K562 (cell line): Measurements from ENCODE around the gene GATAD2B. TPM values are rescaled to one million over a fixed set of nuclear protein-coding genes. Genes with fewer than 3 reads are reported as not detected.

Experiments used
- CBX3 ChIP-seq, 2 experiments: IDR thresholded peaks; 1 replicate in 1 of 2; 2 replicates in 1 of 2; pipeline ENCODE4 v1.6.1; 2012; ENCODE audit warnings: inconsistent platforms in 2 of 2, low read length in 2 of 2, borderline replicate concordance in 1 of 2, control low read depth in 1 of 2
- CREM ChIP-seq: IDR thresholded peaks from 2 replicates; pipeline ENCODE4 v1.6.1; 2014; ENCODE audit warnings: antibody characterized with exemption, low read depth
- CTBP1 ChIP-seq: fragments of 450-650 bp; IDR thresholded peaks from 2 replicates; pipeline ENCODE4 v1.6.1; 2016; ENCODE audit warnings: borderline replicate concordance
- CTCF ChIP-seq, 3 experiments: IDR thresholded peaks in 2 of 3; conservative IDR thresholded peaks in 1 of 3; 2 replicates each; pipeline ENCODE4 v1.5.1; 2011 to 2012; ENCODE audit warnings: low read length in 3 of 3, mild to moderate bottlenecking in 3 of 3, control low read depth in 2 of 3, improper control_type of control experiment in 1 of 3, inconsistent platforms in 1 of 3, low read depth in 1 of 3, mixed read lengths in 1 of 3, moderate library complexity in 1 of 3; ENCODE audit not compliant: insufficient read depth in 2 of 3
- E2F6 ChIP-seq, 2 experiments: IDR thresholded peaks; 2 replicates each; pipeline ENCODE4 v1.6.1; 2011; ENCODE audit warnings: borderline replicate concordance in 1 of 2, control low read depth in 1 of 2, low read depth in 1 of 2, low read length in 1 of 2, mild to moderate bottlenecking in 1 of 2, mixed read lengths in 1 of 2, moderate library complexity in 1 of 2; ENCODE audit not compliant: insufficient read depth in 1 of 2, insufficient read length in 1 of 2, poor library complexity in 1 of 2, severe bottlenecking in 1 of 2; ENCODE audit errors: extremely low read depth in 1 of 2
- L3MBTL2 ChIP-seq: fragments of 450-650 bp; IDR thresholded peaks from 2 replicates; pipeline ENCODE4 v1.6.1; 2016; ENCODE audit warnings: mild to moderate bottlenecking, moderate library complexity
- LCOR ChIP-seq: sonication (generic); formaldehyde crosslinking; IDR thresholded peaks from 2 replicates; pipeline ENCODE4 v1.8.0; 2022; ENCODE audit warnings: mild to moderate bottlenecking, missing genetic modification reagents
- MCM5 ChIP-seq: fragments of 450-650 bp; IDR thresholded peaks from 2 replicates; pipeline ENCODE4 v1.6.1; 2016; ENCODE audit warnings: low read depth
- polyA plus RNA-seq, 8 experiments: library from polyadenylated mRNA; depleted of rRNA in 4 of 8; stranded (reverse) in 5 of 8; unstranded in 3 of 8; fragments of >200 nt; fragmentation: Nextera tagmentation in 2 of 8; fragmentation: Illumina TruSeq in 1 of 8; extraction: Ambion mirVana in 2 of 8; extraction: Trizol in 1 of 8; gene quantifications; 2 replicates each; pipeline versions ENCODE4 v1.2.1 to v1.2.3, GENCODE V29; 2011 to 2014; ENCODE audit warnings: inconsistent platforms in 1 of 8, missing spikeins in 1 of 8
- total RNA-seq, 7 experiments: library from RNA; depleted of rRNA in 6 of 7; stranded (reverse); fragments of >200 nt in 6 of 7; fragmentation: Illumina TruSeq in 2 of 7; extraction: Trizol in 2 of 7; gene quantifications; 2 replicates each; pipeline versions ENCODE4 v1.2.1 to v1.2.3, GENCODE V29; 2011 to 2021; ENCODE audit warnings: low replicate concordance in 1 of 7

Gene GATAD2B
- total and polyA plus RNA-seq, 9 of the 15 experiments (the other 6 are each of a cell fraction or from before 2014, with no cell fraction given): 1.5 to 40.2 (median 4.9) TPM

GRCh38 chr1:153946622-153947241 lies 24.0 kb upstream of the GATAD2B start, which contains the start of gene DENND4B (continued):
- TF ChIP-seq E2F6 (IDR thresholded peaks at IDR 0.05; ENCODE audit: borderline replicate concordance in 1 of 2, extremely low read depth in 1 of 2, insufficient read depth in 1 of 2, insufficient read length in 1 of 2, low read depth in 1 of 2, low read length in 1 of 2, poor library complexity in 1 of 2, severe bottlenecking in 1 of 2) (peak; percentile 24 to 45), CREM (0 out of 2 replicates have a peak, but pooled peaks have one; percentile 47), L3MBTL2 (peak; percentile 40), CTBP1 (peak; percentile 78; the same call in 1 of the 2 replicates), MCM5 (no peak), CTCF (IDR thresholded peaks at IDR 0.05 in 2 of 3, conservative IDR thresholded peaks at IDR 0.05 in 1 of 3; ENCODE audit: insufficient read depth in 2 of 3, low read depth in 1 of 3, low read length in 3 of 3) (peak; percentile 82 to 94 (median 89)), LCOR (CRISPR knock-in tag) (no peak), CBX3 (IDR thresholded peaks at IDR 0.05; ENCODE audit: borderline replicate concordance in 1 of 2, low read length in 2 of 2) (peak in 1 of 2 experiments; percentile 44; a peak in 1 of 3 replicates)
- TF ChIP-seq, all 486 proteins: peak for 86
